Fibroblast of lung (primary cell): ENCODE data around the gene TMEM151B. TPM values are rescaled to one million over a fixed set of nuclear protein-coding genes. Genes with fewer than 3 reads are reported as not detected.

ENCODE experiments used
- DNase-seq, 2 donors: peaks; one replicate each; pipeline versions ENCODE4 v3.0.0 to v3.0.0-alpha.2; 2010; ENCODE audit warnings: low read depth in 2 of 2
- H2AFZ ChIP-seq: 2 replicates; pipeline ENCODE4 v1.5.1; 2012; ENCODE audit warnings: low read length, control low read depth, inconsistent platforms
- H3K27ac ChIP-seq: 2 replicates; pipeline ENCODE4 v1.5.1; 2011; ENCODE audit warnings: low read length, control low read depth; ENCODE audit not compliant: insufficient read depth
- H3K27me3 ChIP-seq: 2 replicates; pipeline ENCODE4 v1.5.1; 2011; ENCODE audit warnings: mild to moderate bottlenecking, low read length; ENCODE audit not compliant: control insufficient read depth, insufficient read depth
- H3K36me3 ChIP-seq: 2 replicates; pipeline ENCODE4 v1.5.1; 2011; ENCODE audit warnings: low read length; ENCODE audit not compliant: control insufficient read depth, insufficient read depth
- H3K4me1 ChIP-seq: 2 replicates; pipeline ENCODE4 v1.5.1; 2011; ENCODE audit warnings: low read length; ENCODE audit not compliant: control insufficient read depth, insufficient read depth; ENCODE audit errors: extremely low read depth
- H3K4me2 ChIP-seq: 2 replicates; pipeline ENCODE4 v1.5.1; 2011; ENCODE audit warnings: low read length, control low read depth; ENCODE audit not compliant: insufficient read depth; ENCODE audit errors: extremely low read depth
- H3K4me3 ChIP-seq, 4 experiments: fragments of 200-600 bp in 1 of 4; sonication (generic) in 1 of 4; replicated peaks in 1 of 4; 2 replicates each; pipeline ENCODE4 v1.5.1; 2011 to 2016; ENCODE audit warnings: low read length in 4 of 4, low read depth in 3 of 4, mild to moderate bottlenecking in 3 of 4, control low read depth in 2 of 4, inconsistent platforms in 1 of 4, mixed read lengths in 1 of 4; ENCODE audit not compliant: insufficient read depth in 1 of 4; ENCODE audit errors: control extremely low read depth in 1 of 4
- H3K79me2 ChIP-seq: 2 replicates; pipeline ENCODE4 v1.5.1; 2012; ENCODE audit warnings: mild to moderate bottlenecking, low read length, inconsistent platforms; ENCODE audit not compliant: control insufficient read depth, insufficient read depth
- H3K9ac ChIP-seq: 2 replicates; pipeline ENCODE4 v1.5.1; 2011; ENCODE audit warnings: mild to moderate bottlenecking, low read length, control low read depth; ENCODE audit not compliant: insufficient read depth
- H3K9me3 ChIP-seq: 2 replicates; pipeline ENCODE4 v1.5.1; 2012; ENCODE audit warnings: low read depth, low read length; ENCODE audit not compliant: control insufficient read depth, insufficient read depth
- H4K20me1 ChIP-seq: 2 replicates; pipeline ENCODE4 v1.5.1; 2011; ENCODE audit warnings: low read length; ENCODE audit not compliant: control insufficient read depth, insufficient read depth; ENCODE audit errors: extremely low read depth
- EZH2 ChIP-seq: IDR thresholded peaks from 2 replicates; pipeline ENCODE4 v1.5.1; 2012; ENCODE audit warnings: low read length, control low read depth, mild to moderate bottlenecking; ENCODE audit errors: missing control alignments
- polyA plus RNA-seq, 2 donors: library from polyadenylated mRNA; depleted of rRNA in 1 of 2; stranded (reverse) in 1 of 2; unstranded in 1 of 2; fragments of >200 nt; gene quantifications; 2 replicates each; pipeline ENCODE4 v1.2.1, GENCODE V29; 2011 to 2012; ENCODE audit warnings: missing spikeins in 1 of 2
- total RNA-seq: library from RNA; depleted of rRNA; stranded (reverse); fragments of >200 nt; gene quantifications from 2 replicates; pipeline ENCODE4 v1.2.1, GENCODE V29; 2014
- TF ChIP-seq, protein P1 (sequence below), 2 donors: IDR thresholded peaks in 1 of 2; conservative IDR thresholded peaks in 1 of 2; 1 replicate in 1 of 2; 2 replicates in 1 of 2; pipeline ENCODE4 v1.5.1; 2011 to 2012; ENCODE audit warnings: low read length in 2 of 2, control low read depth in 1 of 2, inconsistent platforms in 1 of 2, low read depth in 1 of 2, mild to moderate bottlenecking in 1 of 2

TMEM151B gene
- total and polyA plus RNA-seq, 2 donors (not counting 1 experiment from before 2014, with no cell fraction given), result under 0.01 TPM; not detected in 1

DNA sequence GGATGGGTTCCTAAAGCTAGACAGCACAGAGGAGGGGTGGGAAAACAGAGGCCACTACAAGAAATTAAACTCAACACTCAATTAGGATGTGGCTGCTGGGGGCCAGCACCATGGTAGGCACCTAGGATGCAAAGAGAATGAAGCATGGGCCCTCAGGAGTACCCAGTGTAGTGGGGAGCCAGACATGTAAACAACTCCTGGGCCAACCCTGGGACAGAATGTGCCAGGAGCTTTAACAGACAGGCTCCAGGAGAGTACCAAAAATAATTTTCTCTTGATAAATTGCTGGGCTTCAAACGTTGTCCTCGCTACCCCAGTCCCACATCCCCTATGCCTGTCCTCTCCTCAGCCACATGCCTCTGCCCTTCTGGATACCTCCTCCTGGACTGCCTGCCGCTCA lies 1.7 kb downstream of the TMEM151B start:
- no peak for DNase-seq
- Histone ChIP-seq H3K4me1 (no peaks in the 10 kb centered on the region), H3K79me2 (no peaks in the 10 kb centered on the region), H3K9me3 (no peaks in the 10 kb centered on the region), H3K9ac (no peak overlapping the region), H3K27ac (no peak overlapping the region), H4K20me1 (peaks cover 2% of the 10 kb centered on the region), H3K4me3 (no peak overlapping the region), H3K27me3 (peaks cover 63% of the 10 kb centered on the region), H3K4me2 (no peak overlapping the region), H3K36me3 (no peaks in the 10 kb centered on the region), H2AFZ (no peak overlapping the region)
- TF ChIP-seq EZH2, result no peak
- TF ChIP-seq, protein P1, sequence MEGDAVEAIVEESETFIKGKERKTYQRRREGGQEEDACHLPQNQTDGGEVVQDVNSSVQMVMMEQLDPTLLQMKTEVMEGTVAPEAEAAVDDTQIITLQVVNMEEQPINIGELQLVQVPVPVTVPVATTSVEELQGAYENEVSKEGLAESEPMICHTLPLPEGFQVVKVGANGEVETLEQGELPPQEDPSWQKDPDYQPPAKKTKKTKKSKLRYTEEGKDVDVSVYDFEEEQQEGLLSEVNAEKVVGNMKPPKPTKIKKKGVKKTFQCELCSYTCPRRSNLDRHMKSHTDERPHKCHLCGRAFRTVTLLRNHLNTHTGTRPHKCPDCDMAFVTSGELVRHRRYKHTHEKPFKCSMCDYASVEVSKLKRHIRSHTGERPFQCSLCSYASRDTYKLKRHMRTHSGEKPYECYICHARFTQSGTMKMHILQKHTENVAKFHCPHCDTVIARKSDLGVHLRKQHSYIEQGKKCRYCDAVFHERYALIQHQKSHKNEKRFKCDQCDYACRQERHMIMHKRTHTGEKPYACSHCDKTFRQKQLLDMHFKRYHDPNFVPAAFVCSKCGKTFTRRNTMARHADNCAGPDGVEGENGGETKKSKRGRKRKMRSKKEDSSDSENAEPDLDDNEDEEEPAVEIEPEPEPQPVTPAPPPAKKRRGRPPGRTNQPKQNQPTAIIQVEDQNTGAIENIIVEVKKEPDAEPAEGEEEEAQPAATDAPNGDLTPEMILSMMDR (conservative IDR thresholded peaks at IDR 0.05 in 1 of 2, IDR thresholded peaks at IDR 0.05 in 1 of 2; ENCODE audit: low read depth in 1 of 2, low read length in 2 of 2), result no peak

DNA sequence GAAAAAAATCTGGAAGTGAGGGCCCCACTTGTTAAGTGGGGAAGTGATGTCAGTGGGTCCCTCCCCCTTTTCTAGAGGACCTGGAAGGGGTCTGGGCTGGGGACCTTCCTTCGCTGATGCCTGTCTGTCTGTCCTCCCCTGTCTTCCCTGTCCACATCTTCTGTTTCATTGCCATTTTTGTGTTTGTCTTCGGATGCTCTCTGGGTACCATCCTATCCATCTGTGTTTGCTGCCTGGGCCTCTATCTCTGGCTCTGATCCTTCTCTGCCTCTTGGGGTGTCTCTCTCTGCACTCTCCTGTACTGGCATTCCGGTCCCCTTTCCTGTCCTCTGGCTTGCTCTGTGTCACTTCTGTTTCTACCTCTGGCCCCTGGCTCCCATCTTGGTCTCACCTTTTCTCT lies 2.3 kb downstream of the TMEM151B start:
- H3K4me2 ChIP-seq, result no peak overlapping the region
- H3K4me1 ChIP-seq, result no peaks in the 10 kb centered on the region
- TF ChIP-seq, protein P1 (conservative IDR thresholded peaks at IDR 0.05 in 1 of 2, IDR thresholded peaks at IDR 0.05 in 1 of 2; ENCODE audit: low read depth in 1 of 2, low read length in 2 of 2), result no peak
- no peak for TF ChIP-seq EZH2
- peaks cover 2% of the 10 kb centered on the region for H4K20me1 ChIP-seq
- H3K79me2 ChIP-seq, result no peaks in the 10 kb centered on the region
- H3K36me3 ChIP-seq, result no peaks in the 10 kb centered on the region
- no peaks in the 10 kb centered on the region for H3K9me3 ChIP-seq
- no peak overlapping the region for H3K9ac ChIP-seq
- no peak overlapping the region for H3K4me3 ChIP-seq
- H3K27ac ChIP-seq, result no peak overlapping the region
- no peak overlapping the region for H2AFZ ChIP-seq
- peaks cover 67% of the 10 kb centered on the region for H3K27me3 ChIP-seq
- no peak for DNase-seq

DNA sequence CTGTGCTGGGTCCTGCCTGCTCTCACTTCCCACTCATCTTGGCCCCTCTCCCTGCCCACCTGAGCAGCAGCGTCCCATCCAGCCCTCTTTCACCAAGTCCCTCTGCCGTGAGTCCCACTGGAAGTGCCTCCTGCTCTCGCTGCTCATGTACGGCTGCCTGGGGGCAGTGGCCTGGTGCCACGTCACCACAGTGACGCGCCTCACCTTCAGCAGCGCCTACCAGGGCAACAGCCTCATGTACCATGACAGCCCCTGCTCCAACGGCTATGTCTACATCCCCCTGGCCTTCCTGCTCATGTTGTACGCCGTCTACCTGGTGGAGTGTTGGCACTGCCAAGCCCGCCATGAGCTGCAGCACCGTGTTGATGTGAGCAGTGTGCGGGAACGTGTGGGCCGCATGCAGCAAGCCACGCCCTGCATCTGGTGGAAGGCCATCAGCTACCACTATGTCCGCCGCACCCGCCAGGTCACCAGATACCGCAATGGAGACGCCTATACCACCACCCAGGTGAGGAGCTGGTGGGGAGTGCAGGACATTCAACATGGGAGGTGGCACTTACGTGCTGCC lies 2.8 kb downstream of the TMEM151B start:
- DNase-seq, result no peak
- Histone ChIP-seq H3K79me2 (no peaks in the 10 kb centered on the region), H4K20me1 (peaks cover 2% of the 10 kb centered on the region), H3K9ac (no peak overlapping the region), H3K27ac (no peak overlapping the region), H3K4me1 (no peaks in the 10 kb centered on the region), H3K36me3 (no peaks in the 10 kb centered on the region), H3K4me3 (no peak overlapping the region), H2AFZ (no peak overlapping the region), H3K27me3 (peaks cover 71% of the 10 kb centered on the region), H3K4me2 (no peak overlapping the region), H3K9me3 (no peaks in the 10 kb centered on the region)
- TF ChIP-seq EZH2, result no peak
- TF ChIP-seq, protein P1 (conservative IDR thresholded peaks at IDR 0.05 in 1 of 2, IDR thresholded peaks at IDR 0.05 in 1 of 2; ENCODE audit: low read depth in 1 of 2, low read length in 2 of 2), result no peak
